Activated effector memory CD4-positive, alpha-beta T cell treated with anti-CD3 and anti-CD28 coated beads, Interleukin-2, amount 50 U/mL, for 16 hours (primary cell): ENCODE data around the gene SPEF1.
A peak's percentile ranks its signal among the peaks of the same experiment; 100 is the strongest.
"Not testable (repeated sequence)": the region's sequence is repeated elsewhere in the genome, so short reads cannot be mapped to it uniquely, and the experiment has no call there.

Experiments used
- DNase-seq: peaks from one replicate; pipeline ENCODE4 v3.0.0-alpha.2; 2020

Gene SPEF1

DNA sequence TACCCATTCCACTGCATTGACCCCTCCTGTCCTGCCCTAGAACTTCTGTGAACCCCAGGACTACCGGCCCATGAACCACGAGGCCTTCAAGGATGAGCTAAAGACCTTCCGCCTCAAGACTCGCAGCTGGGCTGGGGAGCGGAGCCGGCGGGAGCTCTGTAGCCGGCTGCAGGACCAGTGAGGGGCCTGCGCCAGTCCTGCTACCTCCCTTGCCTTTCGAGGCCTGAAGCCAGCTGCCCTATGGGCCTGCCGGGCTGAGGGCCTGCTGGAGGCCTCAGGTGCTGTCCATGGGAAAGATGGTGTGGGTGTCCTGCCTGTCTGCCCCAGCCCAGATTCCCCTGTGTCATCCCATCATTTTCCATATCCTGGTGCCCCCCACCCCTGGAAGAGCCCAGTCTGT, 23.5 kb upstream of the SPEF1 start:
- no peak for DNase-seq

- no peak for DNase-seq
These were observed 23.1 kb upstream of the SPEF1 start for GRCh38 chr20:3804254-3804751.

DNA sequence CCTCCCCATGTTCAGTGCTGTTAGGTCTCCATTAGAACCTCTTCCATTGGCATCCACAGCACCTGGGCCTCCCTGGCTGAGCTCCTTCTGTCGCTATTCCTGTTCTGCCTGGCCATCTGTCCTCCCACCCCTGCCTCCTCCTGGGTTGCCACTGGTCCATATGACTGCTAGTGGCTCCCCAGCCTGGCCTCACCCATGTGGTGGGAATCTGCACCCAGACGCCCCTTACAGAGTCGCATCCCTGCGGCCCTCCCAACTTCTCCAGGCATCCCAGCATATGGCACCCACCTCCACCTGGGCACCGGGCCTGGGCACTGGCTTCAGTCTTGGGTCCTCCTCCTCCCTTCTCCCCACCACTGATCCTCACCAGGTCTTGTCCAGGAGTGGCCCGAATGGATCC, 22.6 kb upstream of the SPEF1 start:
- no peak for DNase-seq

GRCh38 chr20:3803289-3803688, 22.0 kb upstream of the SPEF1 start:
- no peak for DNase-seq

- no peak for DNase-seq
These were observed 21.4 kb upstream of the SPEF1 start for GRCh38 chr20:3802524-3803239.

DNA sequence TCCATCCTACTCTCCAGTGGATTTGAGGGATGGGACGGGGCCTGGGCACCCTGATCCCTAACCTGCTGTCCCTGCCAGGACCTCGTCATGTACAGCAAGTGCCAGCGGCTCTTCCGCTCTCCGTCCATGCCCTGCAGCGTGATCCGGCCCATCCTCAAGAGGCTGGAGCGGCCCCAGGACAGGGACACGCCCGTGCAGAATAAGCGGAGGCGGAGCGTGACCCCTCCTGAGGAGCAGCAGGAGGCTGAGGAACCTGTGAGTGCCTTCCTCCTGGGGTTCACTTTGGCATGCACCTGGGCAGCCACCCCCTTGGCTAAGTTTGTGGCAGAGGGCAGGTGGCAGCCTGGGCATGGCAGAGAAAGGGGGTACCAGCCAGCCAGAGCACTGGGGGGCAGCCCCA, 20.6 kb upstream of the SPEF1 start:
- DNase-seq: no peak

- DNase-seq: no peak
These were observed 20.1 kb upstream of the SPEF1 start for GRCh38 chr20:3801299-3801698.

- no peak for DNase-seq
These were observed 19.6 kb upstream of the SPEF1 start for GRCh38 chr20:3800878-3801260.

DNA sequence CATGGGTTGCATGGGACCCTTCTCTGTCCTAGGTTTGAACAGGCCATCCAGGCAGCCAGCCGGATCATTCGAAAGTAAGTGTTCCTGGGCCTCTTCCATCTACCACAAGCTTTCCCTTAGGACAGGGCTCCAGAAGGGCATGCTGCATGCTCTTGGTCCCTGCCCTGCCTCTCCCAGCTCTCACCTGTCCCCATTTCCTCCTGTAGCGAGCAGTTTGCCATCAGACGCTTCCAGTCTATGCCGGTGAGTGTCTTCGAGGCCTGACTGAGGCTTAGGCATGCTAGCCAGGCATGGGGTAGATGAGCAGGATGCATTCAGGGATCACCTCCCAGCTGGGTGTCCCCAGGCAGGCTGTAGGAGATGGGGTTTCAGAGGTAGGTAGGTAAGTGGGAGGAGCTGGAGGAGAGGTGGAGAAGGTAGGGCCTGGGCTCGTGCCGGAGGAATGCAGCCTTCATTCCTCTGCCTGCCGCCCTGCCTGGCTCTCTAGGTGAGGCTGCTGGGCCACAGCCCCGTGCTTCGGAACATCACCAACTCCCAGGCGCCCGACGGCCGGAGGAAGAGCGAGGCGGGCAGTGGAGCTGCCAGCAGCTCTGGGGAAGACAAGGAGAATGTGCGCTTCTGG, 19.1 kb upstream of the SPEF1 start:
- DNase-seq: no peak

- no peak for DNase-seq
These were observed 17.6 kb upstream of the SPEF1 start for GRCh38 chr20:3798908-3799248.

GRCh38 chr20:3798373-3798768, 17.1 kb upstream of the SPEF1 start:
- DNase-seq: no peak

- DNase-seq: peak; percentile 82
These were observed 16.5 kb upstream of the SPEF1 start for GRCh38 chr20:3797592-3798372.

DNA sequence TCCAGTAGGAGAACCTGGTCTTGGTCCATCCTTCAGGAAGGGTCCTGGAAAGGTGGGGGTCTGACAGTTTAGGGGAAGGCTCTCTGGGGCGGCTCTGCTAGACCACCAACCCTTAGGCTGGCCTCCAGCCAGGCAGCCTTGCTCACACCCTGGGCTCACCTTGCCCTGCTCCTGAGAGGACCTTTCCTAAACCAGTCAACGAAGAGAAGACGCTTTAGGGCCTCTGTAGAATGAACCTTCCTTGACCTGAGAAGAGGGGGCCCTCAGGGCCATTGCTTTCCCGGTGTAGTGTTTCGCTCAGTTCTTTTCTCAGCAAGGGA, 15.9 kb upstream of the SPEF1 start:
- DNase-seq: no peak

- no peak for DNase-seq
These were observed 15.4 kb upstream of the SPEF1 start for GRCh38 chr20:3796477-3797225.

DNA sequence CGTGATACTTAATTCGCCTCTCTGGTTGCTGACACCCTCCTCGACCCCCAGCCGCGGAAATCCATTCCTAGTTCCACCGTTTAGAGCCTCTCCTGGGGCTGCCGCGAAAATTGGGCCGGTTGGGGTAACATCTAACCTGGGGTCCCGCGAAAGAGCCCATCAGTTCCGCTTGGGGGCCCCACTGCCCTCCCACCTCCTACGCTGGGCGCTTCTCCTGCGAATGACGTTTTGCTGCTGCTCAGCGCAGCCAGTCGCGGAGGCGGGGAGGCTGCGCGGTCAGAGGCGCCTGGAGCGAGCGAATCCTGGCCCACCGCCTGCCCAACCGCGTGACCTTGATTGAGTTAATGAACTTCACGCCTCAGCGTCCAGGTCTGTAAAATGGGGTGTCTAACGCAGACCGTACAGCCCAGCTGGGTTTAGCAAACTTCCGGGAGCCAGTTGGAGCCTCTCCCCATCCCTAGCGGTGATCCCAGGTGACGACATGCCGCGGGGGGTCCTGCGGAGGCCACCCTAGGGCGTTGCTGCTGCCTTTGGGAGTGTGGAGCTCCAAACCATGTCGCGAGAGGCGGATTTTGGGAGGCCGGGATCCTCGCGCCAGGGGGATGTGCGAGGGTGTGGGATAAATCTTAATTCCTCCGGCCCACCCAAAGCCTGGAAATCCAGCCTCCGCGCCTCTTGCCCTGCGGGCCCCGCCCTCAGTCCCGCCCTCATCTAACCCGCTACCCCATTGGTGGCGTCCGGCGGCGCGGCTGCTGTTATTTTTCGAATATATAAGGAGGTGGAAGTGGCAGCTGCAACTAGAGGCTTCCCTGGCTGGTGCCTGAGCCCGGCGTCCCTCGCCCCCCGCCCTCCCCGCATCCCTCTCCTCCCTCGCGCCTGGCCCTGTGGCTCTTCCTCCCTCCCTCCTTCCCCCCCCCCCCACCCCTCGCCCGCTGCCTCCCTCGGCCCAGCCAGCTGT, 14.5 kb upstream of the SPEF1 start, which contains the start of gene CDC25B:
TSS of gene CDC25B (plus strand) at position 800 of the 958 bp plus-strand sequence. CDS start 222 bp downstream, outside the sequence.
- peak; percentile 96 for DNase-seq

DNA sequence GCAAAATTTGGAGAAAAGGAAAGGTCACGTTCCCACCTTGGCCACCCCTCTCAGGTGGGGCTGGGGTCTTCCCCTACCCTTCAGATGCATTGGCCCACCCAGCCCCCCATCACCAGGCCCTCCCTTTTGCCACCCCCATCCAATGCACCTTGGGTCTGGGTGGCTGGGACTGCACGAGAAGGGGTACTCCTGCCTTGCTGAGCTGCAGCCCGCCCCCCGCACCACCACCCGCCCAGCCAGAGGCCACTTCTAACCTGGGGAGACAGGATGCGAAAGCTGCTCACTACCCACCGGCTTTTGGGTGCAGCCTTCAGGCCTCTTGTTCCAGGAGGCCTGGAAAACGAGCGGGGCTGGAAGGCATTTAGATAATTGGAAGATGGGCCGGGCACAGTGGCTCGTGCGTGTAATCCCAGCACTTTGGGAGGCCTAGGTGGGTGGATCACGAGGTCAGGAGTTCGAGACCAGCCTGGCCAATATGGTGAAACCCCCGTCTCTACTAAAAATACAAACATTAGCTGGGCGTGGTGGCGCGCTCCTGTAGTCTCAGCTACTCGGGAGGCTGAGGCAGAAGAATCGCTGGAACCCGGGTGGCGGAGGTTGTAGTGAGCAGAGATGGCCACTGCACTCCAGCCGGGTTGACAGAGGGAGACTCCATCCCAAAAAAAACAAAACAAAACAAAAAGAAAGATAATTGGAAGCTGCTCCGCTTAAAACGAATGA, 13.6 kb upstream of the SPEF1 start:
- DNase-seq: no peak

GRCh38 chr20:3794168-3794567, 12.9 kb upstream of the SPEF1 start:
- DNase-seq: not testable (repeated sequence)

GRCh38 chr20:3789201-3789600, 8.0 kb upstream of the SPEF1 start:
- not testable (repeated sequence) for DNase-seq

- no peak for DNase-seq
These were observed 7.5 kb upstream of the SPEF1 start for GRCh38 chr20:3788685-3789155.

GRCh38 chr20:3787324-3788014, 6.2 kb upstream of the SPEF1 start:
- DNase-seq: no peak
